GM12891 (cell line): ENCODE measurements around the gene HOXC5. TPM values are rescaled to one million over a fixed set of nuclear protein-coding genes. Genes with fewer than 3 reads are reported as not detected.

Source experiments
- DNase-seq: peaks from one replicate; pipeline ENCODE4 v3.0.0; 2011; ENCODE audit warnings: low spot score; ENCODE audit not compliant: insufficient read length
- FAIRE-seq: peaks from 2 replicates; lab custom pipeline; 2011; peaks lifted over from hg19 to GRCh38; lab: Jason Lieb, UNC
- PAX5 ChIP-seq: IDR thresholded peaks from 2 replicates; pipeline ENCODE4 v1.6.1; 2011; ENCODE audit warnings: low read length, moderate library complexity, mild to moderate bottlenecking; ENCODE audit not compliant: insufficient read depth, severe bottlenecking
- POLR2A ChIP-seq: IDR thresholded peaks from 2 replicates; pipeline ENCODE4 v1.6.1; 2011; ENCODE audit warnings: low read depth, low read length, control low read depth
- POLR2AphosphoS5 ChIP-seq: IDR thresholded peaks from 2 replicates; pipeline ENCODE4 v1.6.1; 2011; ENCODE audit warnings: low read depth, low read length, control low read depth
- POU2F2 ChIP-seq: IDR thresholded peaks from 2 replicates; pipeline ENCODE4 v1.6.1; 2011; ENCODE audit warnings: low read depth, mild to moderate bottlenecking, control low read depth, low read length, moderate library complexity
- SPI1 ChIP-seq: IDR thresholded peaks from 2 replicates; pipeline ENCODE4 v1.6.1; 2011; ENCODE audit warnings: low read depth, low read length, control low read depth
- TAF1 ChIP-seq: IDR thresholded peaks from 2 replicates; pipeline ENCODE4 v1.6.1; 2011; ENCODE audit warnings: low read depth, low read length, control low read depth
- polyA plus RNA-seq: library from polyadenylated mRNA; unstranded; fragments of >200 nt; gene quantifications from one replicate; pipeline ENCODE4 v1.2.1, GENCODE V29; 2012; ENCODE audit warnings: low read depth, missing spikeins, inconsistent platforms; ENCODE audit not compliant: missing spikeins

HOXC5 gene
- polyA plus RNA-seq: not detected

- TF ChIP-seq POU2F2 (no peak), POLR2AphosphoS5 (no peak)
- FAIRE-seq (no peak), DNase-seq (peak; percentile 67)
Measured at GRCh38 chr12:54032627-54033100, at the start of gene HOXC5. HOXC5 (plus strand) TSS chr12:54033050; CDS start chr12:54033123, 73 bp downstream.

DNA sequence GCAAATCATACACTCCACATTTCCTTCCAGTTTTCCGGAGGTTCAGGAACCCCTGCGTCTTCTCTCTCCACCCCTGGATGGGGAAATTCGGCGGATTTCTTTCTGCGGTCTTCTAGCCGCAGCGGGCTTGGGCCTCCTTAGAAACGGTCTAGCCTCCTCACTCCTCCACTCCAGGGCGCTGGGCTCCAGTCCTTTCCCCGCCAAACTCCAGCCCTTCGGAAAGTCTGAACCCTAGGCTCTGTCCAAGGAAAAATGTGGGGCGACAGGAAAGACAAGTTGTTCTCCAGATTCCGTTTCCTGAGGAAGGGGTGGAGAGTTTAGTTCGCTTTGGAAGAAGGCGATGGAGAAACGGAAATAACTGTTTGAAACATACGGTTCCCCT lies 49.3 kb upstream of the HOXC5 start:
- DNase-seq (no peak), FAIRE-seq (no peak)
- TF ChIP-seq TAF1 (no peak), POU2F2 (no peak), POLR2A (no peak), PAX5 (no peak)

GRCh38 chr12:53983950-53984572 lies 48.8 kb upstream of the HOXC5 start:
- DNase-seq (no peak), FAIRE-seq (no peak)

DNA sequence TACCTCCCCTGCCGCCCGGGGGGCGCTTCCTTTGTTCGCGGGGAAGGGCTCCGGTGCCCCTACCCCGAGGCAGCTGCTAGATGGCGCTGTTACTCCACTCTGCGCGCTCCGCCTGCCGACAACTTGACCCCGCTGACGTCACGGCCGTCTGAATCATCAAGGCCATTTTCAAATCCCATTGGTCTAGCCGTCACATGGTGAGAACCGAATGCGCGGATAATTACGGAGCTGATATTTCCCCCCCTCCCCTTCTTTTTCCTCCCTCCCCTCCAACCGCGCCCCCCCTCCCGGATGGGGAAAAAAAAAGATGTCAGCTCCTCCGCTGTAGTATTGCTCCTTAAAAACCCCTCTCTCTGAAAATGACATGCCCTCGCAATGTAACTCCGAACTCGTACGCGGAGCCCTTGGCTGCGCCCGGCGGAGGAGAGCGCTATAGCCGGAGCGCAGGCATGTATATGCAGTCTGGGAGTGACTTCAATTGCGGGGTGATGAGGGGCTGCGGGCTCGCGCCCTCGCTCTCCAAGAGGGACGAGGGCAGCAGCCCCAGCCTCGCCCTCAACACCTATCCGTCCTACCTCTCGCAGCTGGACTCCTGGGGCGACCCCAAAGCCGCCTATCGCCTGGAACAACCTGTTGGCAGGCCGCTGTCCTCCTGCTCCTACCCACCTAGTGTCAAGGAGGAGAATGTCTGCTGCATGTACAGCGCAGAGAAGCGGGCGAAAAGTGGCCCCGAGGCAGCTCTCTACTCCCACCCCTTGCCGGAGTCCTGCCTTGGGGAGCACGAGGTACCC lies 47.8 kb upstream of the HOXC5 start, which contains the start of gene HOXC10:
HOXC10 (plus strand) TSS at position 246 of the 791 bp plus-strand sequence; CDS start at position 360, 114 bp downstream.
- TF ChIP-seq POLR2A: no peak
- TF ChIP-seq SPI1: no peak
- TF ChIP-seq TAF1: no peak
- TF ChIP-seq POU2F2: no peak
- no peak for TF ChIP-seq PAX5
- no peak for TF ChIP-seq POLR2AphosphoS5
- DNase-seq (peak; percentile 77), FAIRE-seq (peak; percentile 66)

More at GRCh38 chr12:53983950-53984572, 48.8 kb upstream of the HOXC5 start:
- TF ChIP-seq SPI1 (no peak), POLR2AphosphoS5 (no peak), POU2F2 (no peak), POLR2A (no peak), TAF1 (no peak), PAX5 (no peak)

- DNase-seq (no peak), FAIRE-seq (no peak)
- TF ChIP-seq POLR2AphosphoS5 (no peak), TAF1 (no peak), POU2F2 (no peak), POLR2A (no peak), SPI1 (no peak), PAX5 (no peak)
Measured at GRCh38 chr12:53985692-53985993, 47.2 kb upstream of the HOXC5 start.

DNA sequence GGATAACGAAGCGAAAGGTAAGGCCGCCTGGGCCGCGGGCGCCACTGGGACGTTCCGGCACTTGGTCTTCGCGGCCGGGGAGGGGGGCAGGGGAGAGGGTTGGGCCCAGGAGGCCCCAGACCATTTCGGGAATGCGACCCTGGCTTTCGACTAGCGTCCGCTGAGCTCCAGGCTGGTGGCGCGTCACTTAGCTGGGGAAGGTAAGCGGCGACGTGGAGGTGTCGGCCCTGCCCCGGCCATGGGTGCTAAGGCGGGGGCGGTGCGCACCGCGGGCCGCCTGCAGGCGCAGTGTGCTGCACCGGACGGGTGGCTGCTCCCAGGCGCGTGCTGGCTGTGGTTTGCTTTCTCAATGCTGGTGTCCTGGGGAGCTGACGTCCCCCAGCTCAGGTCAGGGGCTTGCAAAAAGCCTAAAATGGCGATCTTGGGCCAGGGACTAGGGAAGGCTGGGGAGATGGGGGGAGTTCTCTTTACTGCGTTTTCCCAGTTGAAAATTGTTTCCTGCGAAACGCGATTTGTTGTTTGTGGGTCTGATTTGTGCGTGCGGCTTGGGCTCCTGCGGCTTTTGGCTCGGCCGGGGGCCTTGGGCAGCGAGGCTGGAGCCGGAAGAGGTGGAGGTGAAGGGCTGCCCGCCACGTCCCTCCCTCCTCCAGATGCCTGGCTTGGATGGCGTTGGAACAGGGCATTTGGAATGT lies 46.7 kb upstream of the HOXC5 start:
- TF ChIP-seq POLR2A (no peak), SPI1 (no peak), PAX5 (no peak), POLR2AphosphoS5 (no peak), TAF1 (no peak), POU2F2 (no peak)
- FAIRE-seq (peak; percentile 31), DNase-seq (no peak)

GRCh38 chr12:53986686-53987483 lies 46.0 kb upstream of the HOXC5 start:
- TF ChIP-seq SPI1: no peak
- TF ChIP-seq PAX5: no peak
- no peak for TF ChIP-seq POU2F2
- TF ChIP-seq POLR2AphosphoS5: no peak
- no peak for TF ChIP-seq POLR2A
- TF ChIP-seq TAF1: no peak
- FAIRE-seq: no peak
- no peak for DNase-seq

- no peak for DNase-seq
- no peak for FAIRE-seq
- TF ChIP-seq POLR2AphosphoS5: no peak
- no peak for TF ChIP-seq TAF1
Measured at GRCh38 chr12:53987787-53988230, 45.0 kb upstream of the HOXC5 start.
